Spleen (tissue), 11 donors: ENCODE measurements around the gene ADORA2B. TPM values are rescaled to one million over a fixed set of nuclear protein-coding genes. Genes with fewer than 3 reads are reported as not detected.
A peak's percentile ranks its signal among the peaks of the same experiment; 100 is the strongest.

Experiments used
- DNase-seq: peaks from one replicate; pipeline ENCODE4 v3.0.0-alpha.2; 2020
- H3K27ac ChIP-seq, 8 donors: fragments of 200-600 bp; sonication (generic) in 7 of 8; 1 replicate in 4 of 8; 2 replicates in 4 of 8; pipeline versions ENCODE4 v1.5.0 to v1.8.0; 2016 to 2021; ENCODE audit warnings: inconsistent platforms in 4 of 8, mild to moderate bottlenecking in 4 of 8, moderate library complexity in 1 of 8
- H3K27me3 ChIP-seq, 7 donors: fragments of 200-600 bp; sonication (generic) in 6 of 7; replicated peaks in 1 of 7; 1 replicate in 4 of 7; 2 replicates in 3 of 7; pipeline versions ENCODE4 v1.5.0 to v1.8.0; 2016 to 2021; ENCODE audit warnings: inconsistent platforms in 3 of 7, mild to moderate bottlenecking in 1 of 7
- H3K36me3 ChIP-seq, 6 donors: fragments of 200-600 bp; sonication (generic) in 5 of 6; 1 replicate in 4 of 6; 2 replicates in 2 of 6; pipeline versions ENCODE4 v1.5.0 to v1.8.0; 2016 to 2021; ENCODE audit warnings: inconsistent platforms in 2 of 6
- H3K4me1 ChIP-seq, 6 donors: fragments of 200-600 bp; sonication (generic) in 5 of 6; 1 replicate in 3 of 6; 2 replicates in 3 of 6; pipeline versions ENCODE4 v1.5.0 to v1.8.0; 2016 to 2021; ENCODE audit warnings: inconsistent platforms in 3 of 6
- H3K4me3 ChIP-seq, 8 donors: fragments of 200-600 bp; sonication (generic) in 7 of 8; 1 replicate in 4 of 8; 2 replicates in 4 of 8; pipeline versions ENCODE4 v1.5.0 to v1.8.0; 2016 to 2021; ENCODE audit warnings: inconsistent platforms in 4 of 8, mild to moderate bottlenecking in 4 of 8, moderate library complexity in 2 of 8
- H3K9me3 ChIP-seq, 8 donors: fragments of 200-600 bp; sonication (generic) in 7 of 8; 1 replicate in 4 of 8; 2 replicates in 4 of 8; pipeline versions ENCODE4 v1.5.0 to v1.8.0; 2016 to 2021; ENCODE audit warnings: inconsistent platforms in 4 of 8
- CTCF ChIP-seq, 11 experiments: fragments of 200-600 bp in 7 of 11; fragments of 450-650 bp in 4 of 11; sonication (generic) in 4 of 11; IDR thresholded peaks in 8 of 11; conservative IDR thresholded peaks in 3 of 11; 1 replicate in 7 of 11; 2 replicates in 4 of 11; pipeline versions ENCODE4 v1.4.0 to v1.8.0; 2016 to 2021; ENCODE audit warnings: antibody characterized with exemption in 11 of 11, inconsistent platforms in 4 of 11, mild to moderate bottlenecking in 1 of 11
- POLR2A ChIP-seq, 3 donors: fragments of 450-650 bp; IDR thresholded peaks; one replicate each; pipeline ENCODE4 v1.5.1; 2017; ENCODE audit warnings: antibody characterized with exemption in 3 of 3, mild to moderate bottlenecking in 1 of 3
- POLR2AphosphoS5 ChIP-seq, 3 donors: sonication (generic); formaldehyde crosslinking; IDR thresholded peaks; one replicate each; pipeline ENCODE4 v1.5.1; 2017; ENCODE audit warnings: antibody characterized with exemption in 3 of 3
- WGBS, 5 donors: extraction: QIAGEN DNeasy Blood & Tissue Kit in 3 of 5; methylation state at CpG; one replicate each; pipeline versions ENCODE4 v1.1.5 to v1.1.7; 2013 to 2018; 5-methylcytosine and 5-hydroxymethylcytosine counted together
- intact Hi-C: fragments of 100-400 bp; cut with DNase I; formaldehyde crosslinking; loops from one replicate; pipeline ENCODE4 v1.15.0; 2023; ENCODE audit warnings: low total_unique reads
- polyA plus RNA-seq, 3 donors: library from polyadenylated mRNA; stranded (reverse); fragments of 200-250 nt; gene quantifications; one replicate each; pipeline ENCODE4 v1.2.1, GENCODE V29; 2013
- total RNA-seq, 7 donors: library from RNA; depleted of rRNA in 3 of 7; stranded (reverse); fragments of >200 nt in 3 of 7; fragmentation: NEBNext Ultra II Directional in 4 of 7; extraction: Animal tissue kit (Norgen Biotek cat#: 25700) in 4 of 7; gene quantifications; one replicate each; pipeline versions ENCODE4 v1.1.0 to v1.2.1, GENCODE V29; 2016 to 2021
- donor health status: healthy with polysubstance abuse.
- donor health status: DM: no; HTN: no; CAD: no; lungs with moderate emphysema.
- donor health status: DM: no; HTN: no; CAD: no.
- donor health status: Bipolar disorder and iron deficiency.
- donor health status: healthy.
- donor health status: DM: no; HTN: no; CAD: no.
- donor health status: DM: yes; HTN: yes; CAD: no.

ADORA2B gene
- total and polyA plus RNA-seq, 10 donors, result 0.13 to 2.7 (median 0.77) TPM; not detected in 2

- intact Hi-C loops, result no loop called here
- Histone ChIP-seq H3K4me1 (peaks cover 0 to 29% (median 14%) of the 10 kb centered on the region in 6 donors), H3K4me3 (no peak overlapping the region), H3K27ac (peak overlapping the region in 7 of 8 donors; percentile 16 to 49 (median 33)), H3K27me3 (no peaks in the 10 kb centered on the region), H3K36me3 (peaks cover 0 to 97% (median 30%) of the 10 kb centered on the region in 6 donors), H3K9me3 (no peaks in the 10 kb centered on the region)
- TF ChIP-seq POLR2AphosphoS5 (IDR thresholded peaks at IDR 0.05), result peak in 1 of 3 donors; percentile 41
- TF ChIP-seq CTCF (IDR thresholded peaks at IDR 0.05 in 8 of 11, conservative IDR thresholded peaks at IDR 0.05 in 3 of 11), result peak in 5 of 11 experiments; percentile 13 to 41 (median 37)
- no peak for TF ChIP-seq POLR2A (IDR thresholded peaks at IDR 0.05)
- DNase-seq, result no peak
- 52 to 75% (median 66%) methylated on average over 3 of the region's 3 CpGs for WGBS, 5 donors
These were observed 69.0 kb downstream of the ADORA2B start for GRCh38 chr17:16013943-16014407.

DNA sequence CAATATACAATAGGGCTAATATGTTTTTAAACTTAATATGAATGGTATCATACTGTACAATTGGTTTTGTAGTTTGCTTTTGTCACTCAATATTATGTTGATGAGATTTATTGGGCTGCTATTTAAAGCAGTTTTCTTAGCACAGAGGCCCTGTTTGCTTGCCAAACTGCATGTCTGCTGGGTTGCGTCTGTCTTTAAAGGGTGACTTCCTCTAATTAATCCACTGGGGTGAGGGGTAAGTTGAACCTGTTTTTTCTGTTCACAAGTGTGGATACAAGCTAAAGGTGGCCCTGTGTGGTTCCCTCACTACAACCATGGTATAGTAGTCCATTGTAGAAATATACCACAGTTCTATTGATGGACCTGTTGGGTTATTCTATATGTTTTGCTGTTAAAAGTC, 74.4 kb downstream of the ADORA2B start:
- Histone ChIP-seq H3K9me3 (no peaks in the 10 kb centered on the region), H3K4me1 (peaks cover 0 to 14% (median 7%) of the 10 kb centered on the region in 6 donors), H3K36me3 (peaks cover 0 to 95% (median 25%) of the 10 kb centered on the region in 6 donors), H3K27ac (no peak overlapping the region), H3K4me3 (no peak overlapping the region), H3K27me3 (no peaks in the 10 kb centered on the region)
- no peak for TF ChIP-seq CTCF (IDR thresholded peaks at IDR 0.05 in 8 of 11, conservative IDR thresholded peaks at IDR 0.05 in 3 of 11)
- no peak for TF ChIP-seq POLR2AphosphoS5 (IDR thresholded peaks at IDR 0.05)
- no peak for TF ChIP-seq POLR2A (IDR thresholded peaks at IDR 0.05)
- DNase-seq, result no peak
- WGBS, 5 donors, result 35 to 83% (median 74%) methylated on average over 1 of the region's 1 CpG
- intact Hi-C loops, result no loop called here

GRCh38 chr17:16023881-16024280, 79.0 kb downstream of the ADORA2B start:
- H3K27me3 ChIP-seq, result no peaks in the 10 kb centered on the region
- H3K36me3 ChIP-seq, result peaks cover 6 to 99% (median 58%) of the 10 kb centered on the region in 6 donors
- no peak overlapping the region for H3K27ac ChIP-seq
- no peak overlapping the region for H3K4me3 ChIP-seq
- 71 to 93% (median 73%) methylated on average over 4 of the region's 4 CpGs for WGBS, 5 donors
- H3K9me3 ChIP-seq, result no peaks in the 10 kb centered on the region
- TF ChIP-seq POLR2AphosphoS5 (IDR thresholded peaks at IDR 0.05), result no peak
- TF ChIP-seq CTCF (IDR thresholded peaks at IDR 0.05 in 8 of 11, conservative IDR thresholded peaks at IDR 0.05 in 3 of 11), result no peak
- TF ChIP-seq POLR2A (IDR thresholded peaks at IDR 0.05), result no peak
- intact Hi-C loops, result no loop called here
- H3K4me1 ChIP-seq, result peaks cover 0 to 10% (median 3%) of the 10 kb centered on the region in 6 donors
- DNase-seq, result no peak

GRCh38 chr17:16025202-16025601, 80.3 kb downstream of the ADORA2B start:
- H3K36me3 ChIP-seq, result peaks cover 6 to 99% (median 65%) of the 10 kb centered on the region in 6 donors
- TF ChIP-seq POLR2A (IDR thresholded peaks at IDR 0.05), result no peak
- no peak for TF ChIP-seq CTCF (IDR thresholded peaks at IDR 0.05 in 8 of 11, conservative IDR thresholded peaks at IDR 0.05 in 3 of 11)
- TF ChIP-seq POLR2AphosphoS5 (IDR thresholded peaks at IDR 0.05), result no peak
- peaks cover 0 to 10% (median 1%) of the 10 kb centered on the region in 6 donors for H3K4me1 ChIP-seq
- no peak overlapping the region for H3K4me3 ChIP-seq
- H3K27me3 ChIP-seq, result no peaks in the 10 kb centered on the region
- no peak for DNase-seq
- intact Hi-C loops, result no loop called here
- 91 to 100% (median 97%) methylated on average over 1 of the region's 1 CpG for WGBS, 5 donors
- no peak overlapping the region for H3K27ac ChIP-seq
- H3K9me3 ChIP-seq, result no peaks in the 10 kb centered on the region

Other genes starting within 250 kb of the ADORA2B start
- 10 to 100 TPM; 13.1 to 24.9 (median 19.0) TPM for gene ZNF286A, start 245.4 kb upstream of the ADORA2B start, total RNA-seq
- 1 to 10 TPM; 4.0 to 6.0 (median 4.5) TPM for gene ZNF286A, start 245.4 kb upstream of the ADORA2B start, polyA plus RNA-seq
- gene TBC1D26, start 212.8 kb upstream of the ADORA2B start, total RNA-seq, result under 1 TPM in 2 of 7 donors, not detected in 5; 0.32 to 0.47 TPM
- under 1 TPM; 0.05 to 0.29 (median 0.17) TPM for gene TBC1D26, start 212.8 kb upstream of the ADORA2B start, polyA plus RNA-seq
- 10 to 100 TPM; 13.4 to 40.4 (median 20.7) TPM for gene ZSWIM7, start 54.6 kb downstream of the ADORA2B start, total RNA-seq
- 10 to 100 TPM; 32.8 to 47.6 (median 42.3) TPM for gene ZSWIM7, start 54.6 kb downstream of the ADORA2B start, polyA plus RNA-seq
- gene TTC19, start 54.7 kb downstream of the ADORA2B start, total RNA-seq, result 10 to 100 TPM; 29.9 to 59.9 (median 36.6) TPM
- gene TTC19, start 54.7 kb downstream of the ADORA2B start, polyA plus RNA-seq, result 10 to 100 TPM; 14.6 to 20.3 (median 15.2) TPM